Purkinje cell (primary cell): Measurements from ENCODE around the gene SMARCA4. TPM values are rescaled to one million over a fixed set of nuclear protein-coding genes. Genes with fewer than 3 reads are reported as not detected.

Source experiments
- polyA plus RNA-seq: library from polyadenylated mRNA; unstranded; fragments of >200 nt; fragmentation: Nextera tagmentation; gene quantifications from 2 replicates; pipeline ENCODE4 v1.2.1, GENCODE V29; 2014

Gene SMARCA4
- 43.2 and 62.3 TPM in 2 replicates for polyA plus RNA-seq

GRCh38 chr19:10960314-10961072, at the start of gene SMARCA4:
TSS of gene SMARCA4 (plus strand) at chr19:10961030. CDS start at chr19:10984152, 23,122 bp downstream.

GRCh38 chr19:10928563-10929401, 32.0 kb upstream of the SMARCA4 start, which contains the start of the genes TIMM29 and YIPF2:
TSS of gene TIMM29 (plus strand) at chr19:10928811. CDS start at chr19:10928823, 12 bp downstream.
TSS of gene YIPF2 (minus strand) at chr19:10928639. CDS start at chr19:10928410, 229 bp downstream.

GRCh38 chr19:11089254-11090013, 128.6 kb downstream of the SMARCA4 start, which contains the start of gene LDLR:
TSS of gene LDLR (plus strand) at chr19:11089463. CDS start at chr19:11089549, 86 bp downstream.

Other genes starting within 250 kb of the SMARCA4 start
- gene DNM2, start 243.0 kb upstream of the SMARCA4 start, polyA plus RNA-seq, result 0.52 and 0.94 TPM in 2 replicates
- 1.1 and 4.8 TPM in 2 replicates for gene TMED1, start 124.8 kb upstream of the SMARCA4 start, polyA plus RNA-seq
- not detected in 2 replicates for gene C19orf38, start 112.6 kb upstream of the SMARCA4 start, polyA plus RNA-seq
- 0.26 and 0.53 TPM in 2 replicates for gene CARM1, start 89.5 kb upstream of the SMARCA4 start, polyA plus RNA-seq
- 3.1 and 6.1 TPM in 2 replicates for gene YIPF2, start 32.4 kb upstream of the SMARCA4 start, polyA plus RNA-seq
- 4.7 and 6.4 TPM in 2 replicates for gene TIMM29, start 32.2 kb upstream of the SMARCA4 start, polyA plus RNA-seq
- 0.13 and 4.0 TPM in 2 replicates for gene LDLR, start 128.4 kb downstream of the SMARCA4 start, polyA plus RNA-seq
- 1.0 TPM in 1 of 2 replicates, not detected in the other for gene SPC24, start 194.8 kb downstream of the SMARCA4 start, polyA plus RNA-seq
- gene KANK2, start 236.5 kb downstream of the SMARCA4 start, polyA plus RNA-seq, result 0.57 and 0.60 TPM in 2 replicates